ENCODE data around the gene RASEF.

Gene RASEF

GRCh38 chr9:83000765-83001164 lies 62.2 kb downstream of the RASEF start:
- TF ChIP-seq FOXM1 (IDR thresholded peaks at IDR 0.05; ENCODE audit: borderline replicate concordance, low read depth) = no peak
- no peak for TF ChIP-seq YY1 (IDR thresholded peaks at IDR 0.05; ENCODE audit: low read depth)
- no peak for TF ChIP-seq EGR1 (IDR thresholded peaks at IDR 0.05)
- no peak for TF ChIP-seq MAX (IDR thresholded peaks at IDR 0.05)
- no peak for TF ChIP-seq USF1 (IDR thresholded peaks at IDR 0.05)
- no peak for TF ChIP-seq ZBTB7A (IDR thresholded peaks at IDR 0.05; ENCODE audit: low read depth)

GRCh38 chr9:82998409-82998808 lies 64.5 kb downstream of the RASEF start:
- TF ChIP-seq CEBPB (IDR thresholded peaks at IDR 0.05) (no peak), EP300 (IDR thresholded peaks at IDR 0.05; ENCODE audit: borderline replicate concordance) (no peak), MAX (IDR thresholded peaks at IDR 0.05) (no peak), RAD21 (IDR thresholded peaks at IDR 0.05; ENCODE audit: low read depth) (no peak), TAF1 (IDR thresholded peaks at IDR 0.05; ENCODE audit: low read depth) (no peak), TEAD4 (IDR thresholded peaks at IDR 0.05) (no peak)

GRCh38 chr9:82997476-82998140 lies 65.3 kb downstream of the RASEF start:
- TF ChIP-seq CEBPB (IDR thresholded peaks at IDR 0.05) (no peak), YY1 (IDR thresholded peaks at IDR 0.05; ENCODE audit: low read depth) (no peak), USF1 (IDR thresholded peaks at IDR 0.05) (no peak), NFIC (IDR thresholded peaks at IDR 0.05) (no peak), ZBTB7A (IDR thresholded peaks at IDR 0.05; ENCODE audit: low read depth) (no peak), EP300 (IDR thresholded peaks at IDR 0.05; ENCODE audit: borderline replicate concordance) (no peak), FOXM1 (IDR thresholded peaks at IDR 0.05; ENCODE audit: borderline replicate concordance, low read depth) (no peak), EGR1 (IDR thresholded peaks at IDR 0.05) (no peak), CREB1 (IDR thresholded peaks at IDR 0.05; ENCODE audit: low read depth) (no peak), REST (IDR thresholded peaks at IDR 0.05; ENCODE audit: low read depth) (no peak), MAX (IDR thresholded peaks at IDR 0.05) (no peak)

- TF ChIP-seq TCF12 (IDR thresholded peaks at IDR 0.05; ENCODE audit: low read depth) (no peak), TAF1 (IDR thresholded peaks at IDR 0.05; ENCODE audit: low read depth) (no peak), CREB1 (IDR thresholded peaks at IDR 0.05; ENCODE audit: low read depth) (no peak), USF1 (IDR thresholded peaks at IDR 0.05) (no peak), MAX (IDR thresholded peaks at IDR 0.05) (no peak), CEBPB (IDR thresholded peaks at IDR 0.05) (no peak), YY1 (IDR thresholded peaks at IDR 0.05; ENCODE audit: low read depth) (no peak), RAD21 (IDR thresholded peaks at IDR 0.05; ENCODE audit: low read depth) (no peak), ZBTB7A (IDR thresholded peaks at IDR 0.05; ENCODE audit: low read depth) (no peak), NFIC (IDR thresholded peaks at IDR 0.05) (no peak), FOXM1 (IDR thresholded peaks at IDR 0.05; ENCODE audit: borderline replicate concordance, low read depth) (no peak), TEAD4 (IDR thresholded peaks at IDR 0.05) (no peak), REST (IDR thresholded peaks at IDR 0.05; ENCODE audit: low read depth) (no peak), EP300 (IDR thresholded peaks at IDR 0.05; ENCODE audit: borderline replicate concordance) (no peak)
Measured at GRCh38 chr9:82996941-82997340, 66.0 kb downstream of the RASEF start.

GRCh38 chr9:82993856-82994605 lies 68.9 kb downstream of the RASEF start:
- TF ChIP-seq RAD21 (IDR thresholded peaks at IDR 0.05; ENCODE audit: low read depth) (no peak), TEAD4 (IDR thresholded peaks at IDR 0.05) (no peak), USF1 (IDR thresholded peaks at IDR 0.05) (no peak), NFIC (IDR thresholded peaks at IDR 0.05) (no peak)
